HG02970 (cell line): Measurements from ENCODE around the gene GSTP1.
"Not testable (repeated sequence)": the region's sequence is repeated elsewhere in the genome, so short reads cannot be mapped to it uniquely, and the experiment has no call there.

Source experiments
- ATAC-seq: cut with Tn5 transposase; IDR thresholded peaks from one replicate; pipeline ENCODE4 v1.9.1; 2021; ENCODE audit warnings: mild to moderate bottlenecking, moderate library complexity, moderate number of reproducible peaks; ENCODE audit not compliant: unreplicated experiment, low FRiP score

GSTP1 gene

DNA sequence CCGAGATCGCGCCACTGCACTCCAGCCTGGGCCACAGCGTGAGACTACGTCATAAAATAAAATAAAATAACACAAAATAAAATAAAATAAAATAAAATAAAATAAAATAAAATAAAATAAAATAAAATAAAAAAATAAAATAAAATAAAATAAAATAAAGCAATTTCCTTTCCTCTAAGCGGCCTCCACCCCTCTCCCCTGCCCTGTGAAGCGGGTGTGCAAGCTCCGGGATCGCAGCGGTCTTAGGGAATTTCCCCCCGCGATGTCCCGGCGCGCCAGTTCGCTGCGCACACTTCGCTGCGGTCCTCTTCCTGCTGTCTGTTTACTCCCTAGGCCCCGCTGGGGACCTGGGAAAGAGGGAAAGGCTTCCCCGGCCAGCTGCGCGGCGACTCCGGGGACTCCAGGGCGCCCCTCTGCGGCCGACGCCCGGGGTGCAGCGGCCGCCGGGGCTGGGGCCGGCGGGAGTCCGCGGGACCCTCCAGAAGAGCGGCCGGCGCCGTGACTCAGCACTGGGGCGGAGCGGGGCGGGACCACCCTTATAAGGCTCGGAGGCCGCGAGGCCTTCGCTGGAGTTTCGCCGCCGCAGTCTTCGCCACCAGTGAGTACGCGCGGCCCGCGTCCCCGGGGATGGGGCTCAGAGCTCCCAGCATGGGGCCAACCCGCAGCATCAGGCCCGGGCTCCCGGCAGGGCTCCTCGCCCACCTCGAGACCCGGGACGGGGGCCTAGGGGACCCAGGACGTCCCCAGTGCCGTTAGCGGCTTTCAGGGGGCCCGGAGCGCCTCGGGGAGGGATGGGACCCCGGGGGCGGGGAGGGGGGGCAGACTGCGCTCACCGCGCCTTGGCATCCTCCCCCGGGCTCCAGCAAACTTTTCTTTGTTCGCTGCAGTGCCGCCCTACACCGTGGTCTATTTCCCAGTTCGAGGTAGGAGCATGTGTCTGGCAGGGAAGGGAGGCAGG is at the start of gene GSTP1:
TSS of gene GSTP1 (plus strand) at position 566 of the 958 bp plus-strand sequence. CDS start at position 598, 32 bp downstream.
- peak; percentile 56 for ATAC-seq

DNA sequence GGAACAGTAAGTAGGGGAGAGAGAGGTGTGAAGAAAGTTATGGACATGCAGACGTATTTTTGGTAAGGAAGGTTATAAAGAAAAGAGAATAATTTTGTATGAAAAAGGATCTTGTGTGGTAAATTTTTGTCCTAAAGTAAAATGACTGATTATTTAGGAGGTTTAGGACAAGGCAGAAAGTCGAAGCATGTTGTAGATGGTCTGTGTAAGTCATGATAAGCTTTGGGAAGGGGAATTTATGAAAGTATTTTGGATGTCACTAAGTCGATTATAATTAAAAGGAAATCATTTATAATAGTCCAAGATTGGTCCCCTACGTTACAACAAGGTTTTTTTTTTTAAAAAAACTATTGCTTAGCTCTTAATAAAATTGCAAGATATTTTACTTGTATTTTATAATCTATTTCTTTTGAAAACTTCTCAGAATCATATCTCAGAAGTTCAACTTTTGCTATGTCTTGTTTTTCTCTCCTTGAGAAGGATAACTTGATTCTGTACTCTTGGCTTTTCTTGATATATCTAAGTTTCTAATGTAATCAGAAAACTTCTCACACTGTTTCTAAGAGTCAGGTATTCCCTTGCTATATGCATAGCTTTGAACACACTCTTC is 49.4 kb upstream of the GSTP1 start:
- no peak for ATAC-seq

DNA sequence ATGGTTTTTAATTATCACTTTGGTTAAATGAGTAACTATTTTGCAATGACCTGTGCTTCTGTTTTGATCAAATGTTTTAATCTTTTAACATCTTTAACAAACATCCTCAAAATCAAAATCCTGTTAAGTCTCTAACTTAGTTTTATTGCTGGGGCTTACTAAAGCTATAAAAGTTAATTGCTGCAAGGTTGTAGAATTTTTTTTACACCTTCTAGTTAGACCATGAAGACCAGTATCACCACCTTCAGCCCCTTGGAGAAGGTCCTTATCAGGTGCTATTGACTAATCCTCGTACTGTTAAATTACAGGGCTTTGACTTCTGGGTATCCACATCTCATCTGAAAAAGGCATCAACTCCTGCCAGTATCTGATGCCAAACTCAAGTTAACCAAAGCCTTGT is 48.1 kb upstream of the GSTP1 start:
- ATAC-seq = no peak

DNA sequence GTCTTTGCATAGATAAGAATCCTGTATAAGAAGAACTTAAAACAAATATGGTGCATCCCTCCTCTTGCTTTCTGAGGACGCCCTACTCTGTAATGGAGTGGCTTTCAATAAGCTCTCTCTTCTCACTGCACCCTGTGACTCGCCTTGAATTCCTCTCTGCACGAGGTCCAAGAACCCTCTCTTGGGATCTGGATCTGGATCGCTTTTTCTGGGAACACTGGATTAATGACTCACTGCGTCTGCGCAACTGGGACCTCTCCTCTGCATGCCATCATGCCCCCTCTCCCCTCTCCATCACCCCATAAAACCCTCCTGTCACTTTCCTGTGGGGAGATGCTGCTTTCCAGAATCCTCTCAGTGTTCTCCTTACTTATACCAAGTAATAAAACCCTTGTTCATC is 45.3 kb upstream of the GSTP1 start:
- ATAC-seq = no peak

DNA sequence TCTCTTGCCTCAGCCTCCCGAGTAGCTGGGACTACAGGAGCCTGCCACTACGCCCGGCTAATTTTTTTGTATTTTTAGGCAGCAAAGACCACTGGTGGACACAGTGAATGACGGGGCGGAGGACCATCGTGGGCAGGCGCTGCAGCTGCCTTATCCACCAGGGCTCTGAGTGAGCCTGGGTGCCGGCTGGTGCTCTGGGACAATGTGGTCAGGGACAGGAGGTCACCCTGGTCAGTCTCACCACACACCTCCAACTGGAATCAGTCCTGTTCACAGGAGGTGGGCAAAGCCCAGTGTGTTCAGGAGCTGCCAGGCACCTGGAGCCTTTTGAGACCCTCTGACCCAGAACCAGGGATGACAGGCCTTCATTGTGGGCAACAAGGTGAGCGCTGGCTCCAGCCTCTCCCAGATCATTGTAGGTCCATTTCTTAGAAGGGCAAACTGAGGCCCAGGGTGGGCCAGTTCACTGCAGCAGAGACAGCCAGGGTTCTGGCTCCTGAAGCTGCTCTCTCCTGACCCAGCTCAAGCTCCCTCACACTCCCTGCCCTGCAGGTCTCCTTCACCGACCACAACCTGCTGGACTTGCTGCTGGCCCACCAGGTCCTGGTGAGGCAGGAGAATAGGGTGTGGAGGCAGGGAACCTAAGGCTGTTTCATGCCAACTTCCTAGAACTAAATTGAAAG is 44.6 kb upstream of the GSTP1 start:
- ATAC-seq = no peak

DNA sequence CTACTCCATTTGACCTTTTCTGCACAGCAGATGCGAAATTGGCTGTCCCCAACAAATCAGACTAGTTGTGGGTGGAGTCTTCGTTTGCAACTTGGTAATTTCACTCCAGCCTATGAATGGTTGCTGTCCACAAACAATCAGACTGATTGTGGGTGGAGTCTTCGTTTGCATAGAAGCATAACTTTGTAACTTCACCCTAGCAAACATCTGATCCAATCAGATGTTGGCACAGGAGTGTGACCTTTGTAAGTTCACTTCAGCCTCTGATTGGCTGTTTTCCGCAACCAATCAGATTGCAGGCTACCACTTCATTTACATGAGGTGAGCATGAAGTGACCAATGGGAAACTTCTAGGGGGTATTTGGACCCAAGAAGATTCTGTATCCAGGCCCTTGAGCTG is 44.1 kb upstream of the GSTP1 start:
- no peak for ATAC-seq

DNA sequence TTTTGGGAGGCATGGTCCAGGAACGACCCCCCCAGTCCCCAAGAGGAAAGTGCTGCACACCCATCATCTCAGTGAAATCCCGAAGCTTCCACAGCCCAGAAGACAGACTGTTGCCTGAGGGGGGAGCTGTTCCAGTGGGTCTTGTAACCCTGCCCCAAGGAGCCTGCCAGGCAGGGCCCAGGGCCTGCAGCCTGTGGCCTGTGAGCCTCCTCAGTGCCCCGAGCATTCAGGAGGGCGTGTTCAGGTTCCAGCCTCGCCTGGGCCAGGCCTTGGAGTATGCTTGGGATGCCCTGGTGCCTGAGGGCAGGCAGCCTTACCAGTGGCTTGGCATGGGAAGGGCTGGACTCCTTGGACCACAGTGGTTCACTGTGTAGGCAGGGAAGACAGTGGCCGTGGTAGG is 42.4 kb upstream of the GSTP1 start:
- ATAC-seq = no peak

DNA sequence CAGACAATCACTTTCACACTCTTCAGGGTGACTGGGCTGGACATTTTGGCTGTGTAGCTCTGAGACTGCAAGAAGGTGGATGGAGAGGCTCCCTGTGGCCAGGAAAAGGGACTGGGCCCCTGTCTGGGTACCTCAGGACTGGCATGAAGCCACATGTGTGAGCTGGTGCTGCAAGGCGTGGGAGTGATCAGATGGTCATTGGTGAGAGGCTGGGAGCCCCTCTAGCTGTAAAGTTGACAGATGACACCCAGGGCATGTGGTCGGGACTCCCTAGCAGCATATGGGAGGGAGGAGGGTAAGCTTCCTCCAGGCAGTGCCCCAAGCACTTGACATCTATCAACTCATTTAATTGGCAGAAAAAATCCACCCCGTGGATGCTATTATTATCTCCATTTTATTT is 41.4 kb upstream of the GSTP1 start:
- ATAC-seq = no peak

DNA sequence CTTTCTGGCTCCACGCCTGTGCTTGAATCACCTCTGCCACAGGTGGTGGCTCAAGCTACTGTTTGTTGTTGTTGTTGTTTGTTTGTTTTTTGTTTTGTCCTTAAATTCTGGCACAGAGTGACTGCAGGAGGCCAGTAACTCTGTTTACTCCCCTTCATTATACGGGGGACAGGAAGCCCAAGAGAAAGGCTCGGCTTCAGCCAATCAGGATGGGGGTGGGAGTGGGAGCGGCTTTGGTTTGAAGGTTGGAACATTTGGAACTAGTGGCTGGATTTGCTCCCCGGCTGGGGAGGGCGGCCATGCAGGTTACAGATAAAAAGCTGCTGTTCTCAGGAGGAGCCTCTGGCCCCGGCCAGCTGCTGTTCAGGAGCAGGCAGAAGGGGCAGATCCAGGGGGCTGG is 40.6 kb upstream of the GSTP1 start:
- ATAC-seq = no peak

DNA sequence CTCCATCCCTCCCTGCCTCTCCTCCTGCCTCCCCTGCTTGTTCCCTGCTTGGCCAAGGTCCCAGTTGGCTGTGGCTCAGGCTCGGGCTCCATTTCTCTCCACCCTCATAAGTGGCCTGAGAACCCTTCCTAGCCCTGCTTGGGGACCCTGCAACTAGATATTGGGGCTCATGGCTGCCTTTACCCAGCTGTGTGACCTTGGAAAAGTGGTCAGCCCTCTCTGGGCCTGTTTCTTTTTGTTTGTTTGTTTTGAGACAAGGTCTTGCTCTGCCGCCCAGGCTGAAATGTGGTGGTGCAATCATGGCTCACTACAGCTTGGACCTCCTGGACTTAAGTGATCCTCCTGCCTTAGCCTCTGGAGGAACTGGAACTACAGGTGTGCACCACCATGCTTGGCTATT is 40.0 kb upstream of the GSTP1 start:
- ATAC-seq = no peak

DNA sequence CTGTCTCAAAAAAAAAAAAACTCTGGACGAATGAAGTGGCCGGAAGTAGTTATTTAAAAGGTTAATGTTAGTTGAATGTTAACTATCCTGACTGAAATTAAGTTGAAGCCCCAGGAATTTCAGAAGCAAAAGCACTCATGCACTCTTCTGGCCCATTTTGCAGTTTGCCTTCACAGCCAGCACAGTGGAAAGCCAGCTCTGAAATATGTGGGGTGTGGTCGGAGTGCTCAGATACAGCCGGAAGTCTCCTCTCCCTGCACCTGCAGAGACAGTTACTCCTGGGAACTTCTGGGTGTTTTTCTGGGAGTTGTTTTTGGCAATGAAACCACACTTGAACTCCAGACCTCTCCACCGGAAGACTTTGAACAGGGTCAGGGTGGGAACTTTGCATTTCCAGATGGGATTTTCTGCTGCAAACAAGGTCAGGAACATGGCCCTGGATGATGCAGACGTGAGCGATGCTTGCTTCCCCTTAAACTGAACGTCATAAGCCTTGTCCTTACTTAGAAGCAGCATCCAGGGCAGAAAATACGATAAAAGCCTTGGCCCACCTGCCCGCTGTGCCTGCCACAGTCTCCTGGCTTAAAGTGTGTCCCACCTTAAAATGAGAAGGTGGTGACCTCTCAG is 38.9 kb upstream of the GSTP1 start:
- ATAC-seq = no peak

DNA sequence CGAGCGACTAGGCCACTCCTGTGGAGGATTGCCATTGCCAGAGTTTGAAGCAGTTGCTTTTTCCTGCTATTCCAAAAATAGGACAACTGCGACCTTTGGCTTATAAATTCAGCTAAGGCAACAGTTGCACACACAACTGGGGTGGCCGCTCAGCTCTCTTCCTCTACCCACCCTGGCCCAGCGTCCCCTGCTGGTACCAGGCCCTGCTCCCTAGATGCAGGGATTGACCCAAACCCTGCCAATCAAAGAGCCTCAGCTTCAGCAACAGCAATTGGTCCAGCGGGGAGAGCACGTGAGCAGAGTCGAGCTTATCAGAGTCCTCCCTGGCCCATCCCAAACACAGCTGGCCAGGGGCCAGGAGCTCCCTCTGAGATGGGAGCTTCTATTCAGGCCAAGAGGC is 38.3 kb upstream of the GSTP1 start:
- ATAC-seq = no peak

DNA sequence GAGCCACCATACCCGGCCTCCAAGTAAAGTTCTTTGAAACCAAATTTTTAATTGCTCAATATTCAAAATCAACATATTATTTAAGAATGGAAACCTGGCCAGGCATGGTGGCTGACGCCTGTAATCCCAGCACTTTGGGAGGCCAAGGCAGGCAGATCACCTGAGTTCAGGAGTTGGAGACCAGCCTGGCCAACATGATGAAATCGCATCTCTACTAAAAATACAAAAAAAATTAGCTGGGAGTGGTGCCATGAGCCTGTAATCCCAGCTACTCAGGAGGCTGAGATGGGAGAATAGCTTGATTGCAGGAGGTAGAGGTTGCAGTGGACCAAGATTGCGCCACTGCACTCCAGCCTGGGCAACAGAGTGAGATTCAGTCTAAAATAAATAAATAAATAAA is 35.5 kb upstream of the GSTP1 start:
- not testable (repeated sequence) for ATAC-seq

DNA sequence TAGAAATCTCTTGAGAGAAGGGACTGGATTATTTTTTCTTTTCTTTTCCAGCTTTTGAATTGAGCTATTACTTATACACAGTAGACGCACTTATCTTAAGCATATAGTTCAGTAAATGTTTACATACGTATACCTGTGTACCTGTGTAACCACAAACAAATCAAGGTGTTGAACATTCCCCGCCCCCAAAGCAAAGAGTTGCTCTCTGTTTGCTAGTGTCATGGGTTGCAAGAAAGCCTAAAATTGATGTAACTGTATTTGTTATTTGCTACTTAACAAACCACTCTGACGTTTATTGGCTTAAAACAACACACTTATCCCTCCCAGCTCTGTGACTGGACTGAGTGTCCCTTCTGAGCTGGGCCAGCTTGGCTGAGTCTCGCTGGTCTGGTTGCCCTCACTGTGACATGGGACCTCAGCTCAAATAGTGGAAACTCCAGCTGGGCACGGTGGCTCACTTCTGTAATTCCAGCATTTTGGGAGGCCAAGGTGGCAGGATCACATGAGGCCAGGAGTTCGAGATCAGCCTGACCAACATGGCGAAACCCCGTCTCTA is 35.0 kb upstream of the GSTP1 start:
- ATAC-seq = no peak

DNA sequence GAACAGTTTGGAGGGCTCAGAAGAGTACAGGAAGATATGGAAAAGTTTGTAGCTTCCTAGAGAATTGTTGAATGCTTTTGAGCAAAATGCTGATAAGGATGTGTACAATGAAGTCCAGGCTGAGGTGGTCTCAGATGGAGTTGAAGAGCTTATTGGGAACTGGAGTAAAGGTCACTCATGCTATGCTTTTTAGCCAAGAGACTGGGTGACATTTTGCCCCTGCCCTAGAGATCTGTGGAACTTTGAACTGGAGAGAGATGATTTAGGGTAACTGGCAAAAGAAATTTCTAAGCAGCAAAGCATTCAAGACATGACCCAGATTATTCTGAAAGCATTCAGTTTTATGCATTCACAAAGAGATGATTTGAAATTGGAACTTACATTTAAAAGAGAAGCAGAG is 32.5 kb upstream of the GSTP1 start:
- no peak for ATAC-seq

DNA sequence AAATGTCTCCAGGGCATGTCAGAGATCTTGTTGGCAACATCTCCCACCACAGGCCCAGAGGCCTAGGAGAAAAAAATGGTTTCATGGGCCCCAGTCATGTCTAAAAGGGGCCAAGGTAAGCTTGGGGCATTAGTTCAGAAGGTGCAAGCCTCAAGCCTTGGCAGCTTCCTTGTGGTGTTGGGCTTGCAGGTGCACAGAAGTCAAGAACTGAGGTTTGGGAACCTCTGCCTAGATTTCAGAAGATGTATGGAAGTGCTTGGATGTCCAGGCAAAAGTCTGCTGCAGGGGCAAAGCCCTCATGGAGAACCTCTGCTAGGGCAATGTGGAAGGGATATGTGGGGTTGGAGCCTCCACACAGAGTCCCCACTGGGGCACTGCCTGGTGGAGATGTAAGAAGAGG is 31.9 kb upstream of the GSTP1 start:
- ATAC-seq = not testable (repeated sequence)

DNA sequence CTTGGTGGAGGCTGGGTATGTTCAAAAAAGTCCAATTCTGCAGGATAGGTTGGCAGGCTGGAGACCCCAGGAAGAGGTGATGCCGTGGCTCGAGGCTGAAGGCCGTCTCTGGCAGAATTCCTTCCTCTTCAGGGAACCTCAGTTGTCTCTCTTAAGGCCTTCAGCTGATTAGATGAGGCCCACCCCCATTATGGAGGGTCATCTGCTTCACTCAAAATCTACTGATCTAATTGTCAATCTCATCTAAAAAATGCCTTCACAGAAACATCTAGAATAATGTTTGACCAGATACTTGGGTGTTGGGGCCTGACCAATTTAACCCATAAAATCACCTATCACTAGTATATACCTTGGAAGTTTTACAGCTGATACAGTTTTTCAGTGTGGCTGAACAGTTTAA is 27.4 kb upstream of the GSTP1 start:
- no peak for ATAC-seq

DNA sequence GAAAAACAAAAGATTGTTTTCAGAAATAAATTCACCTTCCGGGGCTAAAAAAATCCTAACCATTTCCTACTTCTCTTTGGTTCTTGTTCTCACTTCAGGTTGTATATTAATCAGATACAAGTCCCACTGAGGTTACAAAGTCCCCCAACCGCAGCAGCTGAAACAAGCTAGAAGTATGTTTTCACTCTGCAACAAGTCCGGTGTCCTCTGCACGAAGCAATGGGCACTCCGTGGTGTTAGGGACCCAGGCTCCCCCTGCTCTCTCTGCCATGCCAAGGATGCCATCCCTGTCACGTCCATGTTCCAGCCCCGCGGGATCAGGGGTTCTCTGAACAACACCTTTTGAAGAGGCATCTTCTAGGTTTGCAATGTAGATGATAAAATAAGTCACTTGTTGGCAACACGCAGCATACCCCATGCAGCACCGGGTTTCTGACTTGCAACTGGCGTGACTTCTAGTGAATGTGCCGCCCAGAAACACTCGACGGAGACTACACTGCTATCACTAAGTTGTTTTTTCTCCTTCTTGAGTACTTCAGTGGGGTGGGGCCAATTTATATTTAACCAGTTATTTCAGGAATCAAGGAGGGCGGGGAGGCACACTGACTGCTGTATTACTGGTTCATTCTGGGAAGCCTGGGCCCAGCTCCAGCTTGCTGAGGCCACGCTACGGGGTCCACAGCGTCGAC is 25.4 kb upstream of the GSTP1 start:
- ATAC-seq = no peak

DNA sequence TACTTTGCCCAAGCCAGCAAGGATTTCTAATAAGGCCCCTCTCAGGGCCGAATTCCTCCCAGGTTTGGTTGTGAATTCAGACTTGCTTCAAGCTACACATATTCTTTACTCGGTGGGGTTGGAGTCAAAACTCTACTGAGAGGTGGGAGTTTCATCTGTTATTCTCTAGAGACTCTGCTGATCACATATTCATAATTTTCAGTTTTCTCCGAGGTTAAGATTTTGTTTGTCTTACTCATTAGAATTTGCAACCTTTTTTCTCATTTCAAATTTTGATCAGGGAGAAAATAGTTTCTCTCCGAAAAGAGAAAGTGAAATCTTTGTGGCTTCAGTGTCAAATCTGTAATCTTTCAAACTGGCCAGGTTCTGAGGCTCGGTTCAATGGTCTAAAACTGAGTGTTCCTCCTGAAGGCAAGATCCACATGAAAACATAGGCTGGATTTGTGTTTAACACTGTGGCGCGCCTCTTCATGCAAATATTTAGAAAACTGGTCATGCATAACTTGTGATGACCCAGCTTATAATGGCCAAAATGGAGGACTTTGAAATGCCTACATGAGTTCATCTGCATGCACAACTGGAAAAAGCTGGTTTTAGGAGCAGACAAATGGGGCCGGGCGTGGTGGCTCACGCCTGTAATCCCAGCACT is 21.5 kb upstream of the GSTP1 start:
- ATAC-seq = peak; percentile 65
